Measurements from ENCODE around the gene CYLC2. TPM values are rescaled to one million over a fixed set of nuclear protein-coding genes. Genes with fewer than 3 reads are reported as not detected.
A peak's percentile ranks its signal among the peaks of the same experiment; 100 is the strongest.

Gene CYLC2
- total and polyA plus RNA-seq, 2 of the 8 experiments (the other 6 are each of a cell fraction or from before 2014, with no cell fraction given): not detected

DNA sequence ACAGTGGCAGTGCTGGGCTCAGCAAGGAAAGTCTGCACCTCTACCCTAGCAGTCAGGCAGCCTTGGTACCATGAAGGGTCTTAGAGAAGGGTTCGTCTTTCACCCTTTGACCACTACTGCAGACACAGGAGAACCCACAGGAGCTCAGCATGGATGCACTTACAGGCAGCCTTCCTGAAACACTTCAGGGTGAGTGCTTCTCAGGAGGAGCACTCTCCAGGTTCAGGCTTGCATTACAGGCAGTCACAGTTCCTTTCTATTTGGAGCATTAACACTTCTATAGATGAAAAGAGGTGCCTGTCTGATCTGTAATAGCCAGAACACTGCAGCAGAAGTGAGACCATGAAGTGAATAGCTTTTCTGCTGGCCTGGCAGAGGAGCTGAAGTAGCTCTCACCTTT is 8.7 kb upstream of the CYLC2 start:
- Histone ChIP-seq H3K4me3 (ENCODE audit: extremely low read depth in 1 of 4, insufficient read depth in 2 of 4, low read depth in 3 of 4, low read length in 4 of 4) (no peak overlapping the region), H2BK20ac (ENCODE audit: low read length) (no peak overlapping the region), H4K20me1 (replicated peaks in 1 of 2; ENCODE audit: control insufficient read depth in 1 of 2, insufficient read depth in 2 of 2, low read length in 2 of 2) (no peaks in the 10 kb centered on the region), H3K56ac (replicated peaks; ENCODE audit: insufficient read length, low read depth, low read length) (no peak overlapping the region), H4K91ac (replicated peaks; ENCODE audit: insufficient read length, low read length) (no peak overlapping the region), H4K5ac (ENCODE audit: insufficient read length, low read depth, low read length) (no peak overlapping the region), H2BK15ac (ENCODE audit: low read length) (no peak overlapping the region), H2BK120ac (replicated peaks; ENCODE audit: low read depth, low read length) (no peak overlapping the region), H2AFZ (ENCODE audit: low read length) (peak overlapping the region; percentile 40; the same call in 1 of the 2 replicates), H3K79me1 (ENCODE audit: low read depth, low read length) (no peaks in the 10 kb centered on the region), H3K23ac (ENCODE audit: insufficient read length) (no peak overlapping the region), H2BK5ac (ENCODE audit: low read depth, low read length) (no peak overlapping the region), H3K79me2 (ENCODE audit: control insufficient read depth in 1 of 2, insufficient read depth in 2 of 2, low read length in 2 of 2) (no peaks in the 10 kb centered on the region), H3K4me2 (ENCODE audit: insufficient read depth in 1 of 2, low read depth in 2 of 2, low read length in 2 of 2) (no peak overlapping the region), H3K14ac (ENCODE audit: insufficient read length) (no peak overlapping the region), H3K36me3 (ENCODE audit: control insufficient read depth in 2 of 4, insufficient read depth in 4 of 4, low read length in 3 of 4) (no peaks in the 10 kb centered on the region), H3K27me3 (replicated peaks in 1 of 4; ENCODE audit: control insufficient read depth in 3 of 4, extremely low read depth in 1 of 4, insufficient read depth in 3 of 4, low read length in 3 of 4) (no peaks in the 10 kb centered on the region), H3K9me3 (ENCODE audit: insufficient read depth in 2 of 2, low read depth in 1 of 2, low read length in 1 of 2) (no peaks in the 10 kb centered on the region), H2BK12ac (ENCODE audit: low read depth, low read length) (no peak overlapping the region), H4K8ac (ENCODE audit: extremely low read depth, insufficient read depth, low read length) (no peak overlapping the region), H3K27ac (ENCODE audit: low read depth, low read length) (no peak overlapping the region), H3K9ac (replicated peaks in 1 of 4; ENCODE audit: extremely low read depth in 1 of 4, low read depth in 3 of 4, low read length in 3 of 4) (no peak overlapping the region), H3K18ac (ENCODE audit: extremely low read depth, low read length) (no peak overlapping the region; the same call in 1 of the 2 replicates), H3K4ac (replicated peaks; ENCODE audit: insufficient read length, low read depth, low read length) (no peak overlapping the region), H3K23me2 (ENCODE audit: low read depth, low read length) (no peaks in the 10 kb centered on the region), H3K4me1 (replicated peaks in 1 of 4; ENCODE audit: control insufficient read depth in 3 of 4, insufficient read depth in 4 of 4, low read length in 3 of 4) (peaks cover 0 to 5% (median 0%) of the 10 kb centered on the region in 4 experiments; a peak in 4 of 7 replicates), H2AK5ac (ENCODE audit: low read depth, low read length) (no peak overlapping the region)
- 91% methylated on average over 1 of the region's 1 CpG; no CpG with 5 or more reads in 1 of the 2 experiments for WGBS, 2 experiments (ENCODE audit: extremely low coverage in 1 of 2, insufficient coverage in 1 of 2, insufficient read length in 1 of 2, insufficient replicate concordance in 2 of 2, low coverage in 1 of 2, low lambda C conversion rate in 2 of 2, missing lambda C conversion rate in 1 of 2)
- FAIRE-seq: no peak
- ChIA-PET POLR2A (ENCODE audit: partially characterized antibody) (no interaction called here), CTCF (ENCODE audit: partially characterized antibody) (no interaction called here)
- no peak for DNase-seq (ENCODE audit: low read depth in 1 of 2, low spot score in 2 of 2)
- TF ChIP-seq CBX8 (IDR thresholded peaks at IDR 0.05; ENCODE audit: borderline replicate concordance, low read depth, low read length) (no peak), FOSL1 (IDR thresholded peaks at IDR 0.05; ENCODE audit: insufficient read depth, low read depth, low read length) (no peak), RAD21 (IDR thresholded peaks at IDR 0.05 in 1 of 2, conservative IDR thresholded peaks at IDR 0.05 in 1 of 2; ENCODE audit: low read depth in 2 of 2, low read length in 2 of 2) (no peak), GTF2F1 (IDR thresholded peaks at IDR 0.05; ENCODE audit: borderline replicate concordance, low read depth, low read length) (no peak), TEAD4 (IDR thresholded peaks at IDR 0.05; ENCODE audit: low read depth, low read length) (no peak), ASH2L (IDR thresholded peaks at IDR 0.05; ENCODE audit: low read length) (no peak)
- TF ChIP-seq, protein P1, sequence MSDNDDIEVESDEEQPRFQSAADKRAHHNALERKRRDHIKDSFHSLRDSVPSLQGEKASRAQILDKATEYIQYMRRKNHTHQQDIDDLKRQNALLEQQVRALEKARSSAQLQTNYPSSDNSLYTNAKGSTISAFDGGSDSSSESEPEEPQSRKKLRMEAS (IDR thresholded peaks at IDR 0.05): no peak
